ENCODE measurements around the gene NRP2.

The NRP2 gene

GRCh38 chr2:205675861-205676516 lies 6.3 kb upstream of the NRP2 start:
- DNase-seq: peak in 1 of 2 experiments; percentile 21
- TF ChIP-seq GATA1 (IDR thresholded peaks at IDR 0.05; ENCODE audit: low read depth, low read length): no peak

GRCh38 chr2:205678541-205679142 lies 3.7 kb upstream of the NRP2 start:
- no peak for TF ChIP-seq POLR2A (IDR thresholded peaks at IDR 0.05; ENCODE audit: low read length)
- TF ChIP-seq GATA1 (IDR thresholded peaks at IDR 0.05; ENCODE audit: low read depth, low read length): no peak
- DNase-seq: no peak

- no peak for DNase-seq
- TF ChIP-seq GATA1 (IDR thresholded peaks at IDR 0.05; ENCODE audit: low read depth, low read length) (no peak), POLR2A (IDR thresholded peaks at IDR 0.05; ENCODE audit: low read length) (no peak)
Measured at GRCh38 chr2:205679410-205680009, 2.8 kb upstream of the NRP2 start.

- TF ChIP-seq POLR2A (IDR thresholded peaks at IDR 0.05; ENCODE audit: low read length): no peak
- TF ChIP-seq GATA1 (IDR thresholded peaks at IDR 0.05; ENCODE audit: low read depth, low read length): no peak
- DNase-seq: peak; percentile 31 to 50
Measured at GRCh38 chr2:205680067-205680466, 2.2 kb upstream of the NRP2 start.

GRCh38 chr2:205680903-205681302 lies 1.4 kb upstream of the NRP2 start:
- no peak for TF ChIP-seq GATA1 (IDR thresholded peaks at IDR 0.05; ENCODE audit: low read depth, low read length)
- no peak for TF ChIP-seq POLR2A (IDR thresholded peaks at IDR 0.05; ENCODE audit: low read length)

GRCh38 chr2:205681401-205682238 lies 681 bp upstream of the NRP2 start:
- TF ChIP-seq POLR2A (IDR thresholded peaks at IDR 0.05; ENCODE audit: low read length) (no peak), GATA1 (IDR thresholded peaks at IDR 0.05; ENCODE audit: low read depth, low read length) (no peak)
- no peak for DNase-seq

More at GRCh38 chr2:205680903-205681302, 1.4 kb upstream of the NRP2 start:
- DNase-seq: no peak

GRCh38 chr2:205682971-205683501 lies 735 bp downstream of the NRP2 start:
- no peak for DNase-seq

GRCh38 chr2:205683502-205684367 lies 1.4 kb downstream of the NRP2 start:
- TF ChIP-seq POLR2A (IDR thresholded peaks at IDR 0.05; ENCODE audit: low read length): no peak
- no peak for TF ChIP-seq GATA1 (IDR thresholded peaks at IDR 0.05; ENCODE audit: low read depth, low read length)
- DNase-seq: no peak

More at GRCh38 chr2:205682971-205683501, 735 bp downstream of the NRP2 start:
- TF ChIP-seq GATA1 (IDR thresholded peaks at IDR 0.05; ENCODE audit: low read depth, low read length): no peak
- TF ChIP-seq POLR2A (IDR thresholded peaks at IDR 0.05; ENCODE audit: low read length): no peak

GRCh38 chr2:205684871-205685313 lies 2.6 kb downstream of the NRP2 start:
- TF ChIP-seq POLR2A (IDR thresholded peaks at IDR 0.05; ENCODE audit: low read length) (no peak), GATA1 (IDR thresholded peaks at IDR 0.05; ENCODE audit: low read depth, low read length) (no peak)
- DNase-seq: no peak

- no peak for DNase-seq
- TF ChIP-seq POLR2A (IDR thresholded peaks at IDR 0.05; ENCODE audit: low read length) (no peak), GATA1 (IDR thresholded peaks at IDR 0.05; ENCODE audit: low read depth, low read length) (no peak)
Measured at GRCh38 chr2:205685314-205686055, 3.2 kb downstream of the NRP2 start.

- no peak for DNase-seq
- TF ChIP-seq POLR2A (IDR thresholded peaks at IDR 0.05; ENCODE audit: low read length): no peak
- no peak for TF ChIP-seq GATA1 (IDR thresholded peaks at IDR 0.05; ENCODE audit: low read depth, low read length)
Measured at GRCh38 chr2:205686056-205686782, 3.9 kb downstream of the NRP2 start.

All from erythroblast (primary cell).